ENCODE data around the gene TRIP13.

Gene TRIP13

GRCh38 chr5:957748-958485 is 65.2 kb downstream of the TRIP13 start:
- FAIRE-seq: no peak

- FAIRE-seq: no peak
Observed at GRCh38 chr5:958701-959571, 66.3 kb downstream of the TRIP13 start.

GRCh38 chr5:959581-960531 is 67.2 kb downstream of the TRIP13 start:
- FAIRE-seq: no peak

GRCh38 chr5:960551-960950 is 67.9 kb downstream of the TRIP13 start:
- FAIRE-seq: no peak

GRCh38 chr5:961002-961710 is 68.5 kb downstream of the TRIP13 start:
- FAIRE-seq: no peak

- FAIRE-seq: no peak
Observed at GRCh38 chr5:961711-962240, 69.1 kb downstream of the TRIP13 start.

GRCh38 chr5:962386-962785 is 69.7 kb downstream of the TRIP13 start:
- no peak for FAIRE-seq

- no peak for FAIRE-seq
Observed at GRCh38 chr5:962801-963200, 70.1 kb downstream of the TRIP13 start.

- FAIRE-seq: no peak
Observed at GRCh38 chr5:963310-963672, 70.6 kb downstream of the TRIP13 start.

- no peak for FAIRE-seq
Observed at GRCh38 chr5:963673-964531, 71.2 kb downstream of the TRIP13 start.

- FAIRE-seq: no peak
Observed at GRCh38 chr5:964821-965220, 72.1 kb downstream of the TRIP13 start.

- FAIRE-seq: no peak
Observed at GRCh38 chr5:965604-966344, 73.1 kb downstream of the TRIP13 start.

- no peak for FAIRE-seq
Observed at GRCh38 chr5:966345-966710, 73.6 kb downstream of the TRIP13 start.

- no peak for FAIRE-seq
Observed at GRCh38 chr5:966941-967340, 74.3 kb downstream of the TRIP13 start.
